Hepatocyte (in vitro differentiated cells): Measurements from ENCODE around the gene IGSF5. TPM values are rescaled to one million over a fixed set of nuclear protein-coding genes. Genes with fewer than 3 reads are reported as not detected.

Experiments used
- DNase-seq: peaks from one replicate; pipeline ENCODE4 v3.0.0-alpha.2; 2016; ENCODE audit warnings: low spot score
- H2AFZ ChIP-seq: fragments of 200-600 bp; sonication (generic); 2 replicates; pipeline ENCODE4 v1.6.0; 2016; ENCODE audit warnings: antibody characterized with exemption, mild to moderate bottlenecking
- H3K27ac ChIP-seq: fragments of 200-600 bp; sonication (generic); 2 replicates; pipeline ENCODE4 v1.5.1; 2016; ENCODE audit warnings: mild to moderate bottlenecking
- H3K27me3 ChIP-seq: fragments of 200-600 bp; sonication (generic); 2 replicates; pipeline ENCODE4 v1.6.1; 2016
- H3K36me3 ChIP-seq: fragments of 200-600 bp; sonication (generic); replicated peaks from 2 replicates; pipeline ENCODE4 v1.5.1; 2016; ENCODE audit warnings: low read depth; ENCODE audit not compliant: insufficient read depth
- H3K4me1 ChIP-seq: fragments of 200-600 bp; sonication (generic); 2 replicates; pipeline ENCODE4 v1.5.1; 2016; ENCODE audit warnings: mild to moderate bottlenecking, moderate library complexity; ENCODE audit not compliant: insufficient read depth
- H3K4me2 ChIP-seq: fragments of 200-600 bp; sonication (generic); 2 replicates; pipeline ENCODE4 v1.6.0; 2016
- H3K4me3 ChIP-seq: fragments of 200-600 bp; sonication (generic); 2 replicates; pipeline ENCODE4 v1.5.1; 2016; ENCODE audit warnings: mild to moderate bottlenecking
- H3K79me2 ChIP-seq: fragments of 200-600 bp; sonication (generic); 2 replicates; pipeline ENCODE4 v1.6.0; 2017; ENCODE audit warnings: mild to moderate bottlenecking
- H3K9me2 ChIP-seq: fragments of 200-600 bp; sonication (generic); replicated peaks from 2 replicates; pipeline ENCODE4 v1.6.0; 2017; ENCODE audit warnings: mild to moderate bottlenecking; ENCODE audit not compliant: insufficient read depth
- H3K9me3 ChIP-seq: fragments of 200-600 bp; sonication (generic); 2 replicates; pipeline ENCODE4 v1.5.1; 2016; ENCODE audit warnings: low read depth, mild to moderate bottlenecking
- H4K20me1 ChIP-seq: fragments of 200-600 bp; sonication (generic); 2 replicates; pipeline ENCODE4 v1.6.0; 2016; ENCODE audit warnings: mild to moderate bottlenecking; ENCODE audit not compliant: insufficient read depth, poor library complexity, severe bottlenecking
- CTCF ChIP-seq: fragments of 200-600 bp; sonication (generic); IDR thresholded peaks from 2 replicates; pipeline ENCODE4 v1.5.1; 2016; ENCODE audit warnings: antibody characterized with exemption, mild to moderate bottlenecking; ENCODE audit not compliant: poor library complexity
- EZH2 ChIP-seq: fragments of 200-600 bp; sonication (generic); IDR thresholded peaks from 2 replicates; pipeline ENCODE4 v1.6.1; 2016; ENCODE audit warnings: antibody characterized with exemption, mild to moderate bottlenecking, borderline replicate concordance
- EZH2phosphoT487 ChIP-seq: fragments of 200-600 bp; sonication (generic); IDR thresholded peaks from one replicate; pipeline ENCODE4 v1.6.1; 2018; ENCODE audit warnings: antibody characterized with exemption, mild to moderate bottlenecking, low read depth, moderate library complexity; ENCODE audit not compliant: unreplicated experiment, severe bottlenecking
- WGBS: methylation state at CpG from one replicate; pipeline ENCODE4 v1.1.6; 2016; ENCODE audit warnings: low lambda C conversion rate; ENCODE audit errors: missing lambda C conversion rate; 5-methylcytosine and 5-hydroxymethylcytosine counted together
- polyA plus RNA-seq: library from polyadenylated mRNA; unstranded; fragments of >200 nt; fragmentation: Nextera tagmentation; extraction: Ambion mirVana; gene quantifications from 2 replicates; pipeline ENCODE4 v1.2.1, GENCODE V29; 2016
- total RNA-seq: library from RNA; depleted of rRNA; stranded (reverse); fragments of >200 nt; gene quantifications from 2 replicates; pipeline ENCODE4 v1.2.3, GENCODE V29; 2014

IGSF5 gene
- total and polyA plus RNA-seq, 2 experiments from 2014 or later, result 0.10 TPM; not detected in 1

GRCh38 chr21:39763272-39763970 lies 18.4 kb downstream of the IGSF5 start:
- no peaks in the 10 kb centered on the region for H3K79me2 ChIP-seq
- no peaks in the 10 kb centered on the region for H3K9me3 ChIP-seq
- no peaks in the 10 kb centered on the region for H3K27me3 ChIP-seq
- H4K20me1 ChIP-seq, result no peaks in the 10 kb centered on the region
- H3K4me3 ChIP-seq, result no peak overlapping the region
- no peaks in the 10 kb centered on the region for H3K4me1 ChIP-seq
- H3K36me3 ChIP-seq, result no peaks in the 10 kb centered on the region
- 50% methylated on average over 12 of the region's 12 CpGs for WGBS
- no peak for DNase-seq
- no peak overlapping the region for H3K4me2 ChIP-seq
- no peak overlapping the region for H3K27ac ChIP-seq
- TF ChIP-seq EZH2 (no peak), EZH2phosphoT487 (no peak), CTCF (no peak)
- H3K9me2 ChIP-seq, result no peaks in the 10 kb centered on the region
- no peak overlapping the region for H2AFZ ChIP-seq

GRCh38 chr21:39774227-39774626 lies 29.2 kb downstream of the IGSF5 start:
- WGBS, result 68% methylated on average over 6 of the region's 6 CpGs
- DNase-seq, result no peak
- H3K9me2 ChIP-seq, result no peaks in the 10 kb centered on the region

GRCh38 chr21:39775816-39776215 lies 30.8 kb downstream of the IGSF5 start:
- Histone ChIP-seq H3K79me2 (no peaks in the 10 kb centered on the region), H2AFZ (no peak overlapping the region), H3K36me3 (no peaks in the 10 kb centered on the region), H3K27me3 (no peaks in the 10 kb centered on the region), H3K9me2 (no peaks in the 10 kb centered on the region), H3K4me3 (no peak overlapping the region), H3K4me2 (no peak overlapping the region), H3K9me3 (no peaks in the 10 kb centered on the region), H4K20me1 (no peaks in the 10 kb centered on the region), H3K27ac (no peak overlapping the region), H3K4me1 (no peaks in the 10 kb centered on the region)
- TF ChIP-seq CTCF (no peak), EZH2 (no peak), EZH2phosphoT487 (no peak)
- DNase-seq, result no peak
- 82% methylated on average over 1 of the region's 1 CpG for WGBS

More at GRCh38 chr21:39774227-39774626, 29.2 kb downstream of the IGSF5 start:
- no peaks in the 10 kb centered on the region for H3K36me3 ChIP-seq
- no peaks in the 10 kb centered on the region for H4K20me1 ChIP-seq
- H3K4me1 ChIP-seq, result no peaks in the 10 kb centered on the region
- no peak overlapping the region for H3K4me3 ChIP-seq
- H3K27me3 ChIP-seq, result no peaks in the 10 kb centered on the region
- no peak overlapping the region for H3K27ac ChIP-seq
- no peaks in the 10 kb centered on the region for H3K9me3 ChIP-seq
- no peak overlapping the region for H2AFZ ChIP-seq
- no peak overlapping the region for H3K4me2 ChIP-seq
- H3K79me2 ChIP-seq, result no peaks in the 10 kb centered on the region
- TF ChIP-seq CTCF, result no peak
- TF ChIP-seq EZH2, result no peak
- TF ChIP-seq EZH2phosphoT487, result no peak
